GM21825 (cell line): ENCODE measurements around the gene TBX20.
"Not testable (repeated sequence)": the region's sequence is repeated elsewhere in the genome, so short reads cannot be mapped to it uniquely, and the experiment has no call there.

Experiments used
- ATAC-seq: cut with Tn5 transposase; IDR thresholded peaks from one replicate; pipeline ENCODE4 v1.9.1; 2021; ENCODE audit warnings: mild to moderate bottlenecking, moderate library complexity; ENCODE audit not compliant: unreplicated experiment

Gene TBX20

DNA sequence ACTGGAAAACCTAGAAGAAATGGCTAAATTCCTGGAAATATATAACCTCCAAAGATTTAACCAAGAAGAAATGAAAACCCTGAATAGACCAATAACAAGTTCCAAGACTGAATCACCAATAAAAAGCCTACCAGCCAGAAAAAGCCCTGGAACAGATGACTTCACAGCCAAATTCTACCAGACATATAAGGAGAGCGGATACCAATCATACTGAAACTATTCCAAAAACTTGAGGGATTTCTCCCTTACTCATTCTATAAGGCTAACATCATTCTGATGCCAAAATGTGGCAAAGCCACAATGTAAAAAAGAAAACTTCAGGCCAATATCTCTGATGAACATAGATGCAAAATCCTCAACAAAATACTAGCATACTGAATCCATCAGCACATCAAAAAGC, 86.7 kb downstream of the TBX20 start:
- ATAC-seq, result not testable (repeated sequence)

- ATAC-seq, result not testable (repeated sequence)
Observed at GRCh38 chr7:35161059-35161740, 92.7 kb downstream of the TBX20 start.
